Anterior cingulate cortex (tissue), 58 donors: ENCODE results near the gene TM4SF5.
"Not testable (repeated sequence)": the region's sequence is repeated elsewhere in the genome, so short reads cannot be mapped to it uniquely, and the experiment has no call there.

Experiments used
- DNase-seq, 58 donors: peaks; one replicate each; lab custom pipeline; 2025; lab: John Stamatoyannopoulos, UW

TM4SF5 gene

DNA sequence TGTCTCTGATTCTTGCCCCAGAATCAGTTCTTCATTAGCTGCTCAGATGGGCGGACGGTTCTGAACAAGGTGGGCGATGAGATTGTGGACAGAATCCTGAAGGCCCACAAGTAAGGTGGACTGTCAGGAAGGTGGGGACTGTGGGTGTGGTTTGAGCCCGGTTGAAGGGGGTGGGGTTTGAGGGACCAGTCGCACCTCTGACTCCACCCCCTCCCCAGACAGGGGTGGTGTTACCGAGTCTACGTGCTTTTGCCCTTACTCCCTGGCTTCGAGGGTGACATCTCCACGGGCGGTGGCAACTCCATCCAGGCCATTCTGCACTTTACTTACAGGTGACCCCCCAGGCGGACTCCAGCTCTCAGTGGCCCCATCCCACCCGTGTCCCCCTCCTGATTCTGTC lies 46.6 kb downstream of the TM4SF5 start:
- no peak for DNase-seq

DNA sequence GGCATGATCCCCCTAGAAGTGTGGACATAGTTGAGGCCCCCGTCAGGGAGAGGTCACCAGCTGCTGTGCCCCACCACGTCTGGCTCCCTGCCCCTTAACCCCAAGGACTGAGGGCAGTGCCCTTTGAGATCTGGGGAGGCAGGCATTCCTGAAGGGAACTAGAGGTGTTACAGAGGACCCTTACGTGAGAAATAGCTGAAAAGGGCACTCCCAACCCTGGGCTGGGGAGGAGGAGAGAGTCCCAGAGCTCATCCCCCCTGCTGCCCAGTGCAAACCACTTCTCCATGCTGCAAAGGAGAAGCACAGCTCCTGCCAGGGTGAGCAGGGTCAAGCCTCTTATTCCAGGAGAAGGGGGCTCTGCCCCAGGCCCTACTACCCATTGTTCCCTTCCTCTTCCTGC lies 51.1 kb downstream of the TM4SF5 start:
- DNase-seq: no peak

DNA sequence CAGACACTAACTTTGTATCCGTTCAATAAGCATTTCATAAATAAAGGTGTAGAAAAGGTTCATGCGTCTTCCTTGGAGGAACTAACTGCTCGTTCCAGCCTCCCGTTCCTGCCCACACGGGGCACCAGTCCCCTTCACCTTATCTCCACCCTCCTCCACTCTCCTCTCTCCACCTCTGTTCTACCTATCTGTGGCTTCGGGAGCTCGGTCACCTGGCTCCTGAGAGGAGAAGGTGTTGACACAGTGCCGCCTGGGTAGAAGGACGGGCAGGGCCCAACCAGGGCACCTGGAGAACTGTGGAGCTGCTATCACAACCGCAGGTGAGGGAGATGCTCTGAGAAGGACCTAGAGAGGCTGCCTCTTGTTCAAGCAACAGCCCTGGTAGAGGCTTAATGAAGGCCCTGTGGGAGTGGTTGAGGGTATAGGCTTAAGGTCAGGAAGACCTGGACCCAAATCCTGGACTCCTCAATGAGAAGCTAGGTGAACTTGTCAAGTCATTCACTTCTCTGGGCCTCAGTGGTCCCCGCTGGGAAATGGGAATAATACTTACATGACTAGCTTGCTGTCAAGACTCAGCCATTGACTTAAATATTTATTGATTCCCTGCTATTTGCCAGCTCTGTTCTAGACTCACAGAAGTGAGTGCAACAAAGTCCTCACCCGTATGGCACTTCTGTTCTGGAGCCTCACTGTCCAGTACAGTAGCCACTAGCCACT lies 51.8 kb downstream of the TM4SF5 start:
- no peak for DNase-seq

DNA sequence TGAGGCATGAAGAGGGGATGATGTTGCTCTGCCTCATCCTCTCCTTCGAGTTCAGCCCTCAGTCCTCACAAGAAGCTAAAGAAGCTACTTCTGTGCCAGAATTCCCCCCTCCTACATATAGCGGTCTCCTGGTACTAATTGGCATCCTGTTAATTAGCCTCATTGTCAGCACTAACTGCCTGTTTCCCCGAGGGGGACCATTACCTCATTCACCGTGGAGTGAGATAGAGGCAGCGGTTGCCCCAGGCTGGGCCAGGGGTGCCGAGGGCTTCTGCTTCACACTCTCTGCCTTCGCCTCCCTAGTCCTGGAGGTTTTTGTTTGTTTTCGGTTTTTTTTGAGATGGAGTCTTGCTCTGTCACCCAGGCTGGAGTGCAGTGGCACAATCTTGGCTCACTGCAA lies 55.7 kb downstream of the TM4SF5 start:
- no peak for DNase-seq

DNA sequence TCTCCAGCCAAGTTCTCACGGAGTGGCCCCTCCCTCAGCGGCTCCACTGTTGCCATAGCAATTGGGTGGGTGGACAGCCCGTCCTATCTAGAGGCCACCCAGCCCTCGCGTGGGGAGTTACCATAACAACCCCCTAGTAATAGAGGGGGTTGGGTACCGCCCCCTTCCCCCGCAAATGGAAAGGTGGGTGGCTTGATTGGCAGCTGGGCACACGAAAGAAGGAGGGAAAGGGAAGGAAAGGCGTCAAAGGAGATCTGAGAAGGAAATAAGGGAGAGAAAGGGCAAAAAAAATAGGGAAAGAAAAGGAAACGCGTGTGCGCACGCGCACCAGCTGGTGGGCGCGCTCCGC lies 61.1 kb downstream of the TM4SF5 start:
- DNase-seq: not testable (repeated sequence)
